Measurements from ENCODE around the gene SH3RF1.
"Not testable (repeated sequence)": the region's sequence is repeated elsewhere in the genome, so short reads cannot be mapped to it uniquely, and the experiment has no call there.

The SH3RF1 gene

DNA sequence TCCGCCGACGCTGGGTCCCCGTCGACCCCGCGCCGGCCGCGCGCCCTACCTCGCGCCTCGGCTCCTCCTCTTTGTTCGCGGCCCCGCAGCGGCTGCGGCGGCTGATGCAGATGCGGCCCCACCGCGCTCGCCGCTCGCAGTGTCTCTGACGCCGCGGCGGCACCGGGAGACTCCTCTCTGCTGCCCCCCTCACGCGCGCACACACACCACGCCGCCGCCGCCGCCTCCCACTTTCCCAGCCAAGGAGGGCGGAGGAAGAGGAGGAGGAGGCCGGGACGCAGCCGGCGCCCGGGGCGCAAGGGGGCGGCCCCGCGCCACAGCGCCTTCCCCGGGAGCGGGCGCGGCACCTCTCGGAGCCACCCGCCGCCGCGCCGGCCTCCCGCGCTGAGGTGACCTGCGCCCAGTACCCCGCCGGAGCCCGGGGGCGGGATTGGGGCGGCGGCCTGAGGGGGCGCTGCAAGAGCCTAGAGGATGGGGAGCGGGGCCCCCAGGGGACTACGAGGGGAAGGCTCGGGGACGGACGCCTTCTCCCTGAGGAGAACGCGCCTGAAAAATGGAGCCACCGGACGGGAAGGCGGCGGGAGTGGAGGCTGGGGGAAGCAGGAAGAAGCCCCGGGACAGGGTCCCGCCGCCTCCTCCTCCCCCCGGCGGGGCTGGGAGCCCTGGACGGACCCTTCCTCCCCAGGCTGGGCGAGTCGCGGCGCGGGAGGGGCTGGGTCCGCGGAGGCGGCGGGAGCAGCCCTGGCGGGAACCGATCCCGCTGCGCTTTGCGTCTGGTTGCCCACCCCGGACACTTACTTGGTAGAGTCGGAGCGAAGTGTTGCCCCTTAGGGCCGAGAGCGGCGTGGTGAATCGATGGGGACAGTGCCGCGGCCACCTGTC, at the start of gene SH3RF1:
SH3RF1 (minus strand) TSS at position 147 of the 882 bp plus-strand sequence. CDS start 1,744 bp downstream, outside the sequence.
- in situ Hi-C loops (cut with MboI; ENCODE audit: low sequenced_read_pairs) = no loop called here

- in situ Hi-C loops (cut with MboI; ENCODE audit: low sequenced_read_pairs) = no loop called here
Measured at GRCh38 chr4:169315530-169316343, 45.0 kb upstream of the SH3RF1 start.

GRCh38 chr4:169314906-169315305, 44.1 kb upstream of the SH3RF1 start:
- in situ Hi-C loops (cut with MboI; ENCODE audit: low sequenced_read_pairs) = no loop called here

- in situ Hi-C loops (cut with MboI; ENCODE audit: low sequenced_read_pairs) = no loop called here
Measured at GRCh38 chr4:169313732-169314131, 43.0 kb upstream of the SH3RF1 start.

DNA sequence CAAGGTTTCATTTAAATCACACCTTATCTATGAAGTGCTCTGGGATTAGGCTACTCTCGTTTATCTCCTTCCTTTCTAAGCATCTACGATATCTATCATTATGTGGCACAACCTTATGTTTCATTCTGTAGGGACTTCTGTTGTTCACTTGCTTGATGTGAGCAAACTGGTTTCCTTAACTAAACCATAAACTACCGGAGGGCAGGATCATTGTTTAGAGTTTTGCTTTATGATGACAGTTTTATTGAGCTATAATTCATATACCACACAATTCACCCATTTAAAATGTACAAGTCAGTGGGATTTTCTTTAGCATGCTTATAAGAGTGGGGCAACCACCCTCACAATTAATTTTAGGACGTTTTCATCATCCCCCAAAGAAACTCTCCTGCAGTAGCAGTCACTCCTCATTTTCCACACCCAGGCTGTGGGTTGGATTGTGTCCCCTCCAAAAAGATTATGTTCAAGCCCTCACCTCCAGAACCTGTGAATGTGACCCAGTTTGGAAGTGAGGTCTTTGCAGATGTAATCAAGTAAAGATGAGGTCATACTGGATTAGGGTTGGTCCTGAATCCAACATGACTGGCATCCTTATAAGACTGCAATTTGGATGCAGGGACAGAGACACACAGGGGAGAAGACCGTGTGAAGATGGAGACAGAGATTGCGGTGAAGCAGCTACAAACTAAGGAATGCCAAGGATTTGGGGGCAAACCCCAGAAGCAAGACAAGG, 42.1 kb upstream of the SH3RF1 start:
- in situ Hi-C loops (cut with MboI; ENCODE audit: low sequenced_read_pairs) = no loop called here

DNA sequence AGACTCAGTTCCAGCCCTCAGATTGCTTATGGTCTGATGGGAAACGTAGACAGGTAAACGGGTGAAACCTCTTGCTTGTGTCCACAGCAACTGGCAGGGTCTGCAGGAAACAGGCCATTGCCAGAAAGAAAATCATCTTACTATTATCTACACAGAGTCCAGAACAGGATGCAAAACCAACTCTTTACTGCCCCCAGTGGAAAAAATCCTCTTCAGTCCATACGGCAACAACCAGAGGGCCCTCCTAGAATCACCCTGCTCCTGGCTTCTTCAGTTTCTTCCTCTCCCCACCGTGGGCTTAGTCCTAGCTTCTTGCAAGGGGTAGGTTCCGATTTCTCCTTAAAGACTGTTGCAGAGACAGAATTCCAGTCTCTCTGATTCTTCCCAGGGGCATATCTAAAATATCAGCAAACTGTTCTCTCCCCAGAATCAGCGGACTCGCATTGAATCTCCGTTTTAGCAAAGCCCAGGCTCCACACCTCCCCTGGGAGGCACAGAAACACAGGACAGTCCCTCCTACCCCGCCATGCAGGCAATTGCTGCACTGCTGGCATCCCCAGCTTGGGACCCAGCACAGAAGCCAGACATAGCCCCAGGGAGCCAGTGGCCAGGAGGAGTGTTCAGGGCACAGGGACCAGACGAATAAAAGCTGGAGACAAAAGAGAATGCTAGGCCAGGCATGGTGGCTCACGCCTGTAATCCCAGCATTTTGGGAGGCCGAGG, 41.0 kb upstream of the SH3RF1 start:
- in situ Hi-C loops (cut with MboI; ENCODE audit: low sequenced_read_pairs) = no loop called here

DNA sequence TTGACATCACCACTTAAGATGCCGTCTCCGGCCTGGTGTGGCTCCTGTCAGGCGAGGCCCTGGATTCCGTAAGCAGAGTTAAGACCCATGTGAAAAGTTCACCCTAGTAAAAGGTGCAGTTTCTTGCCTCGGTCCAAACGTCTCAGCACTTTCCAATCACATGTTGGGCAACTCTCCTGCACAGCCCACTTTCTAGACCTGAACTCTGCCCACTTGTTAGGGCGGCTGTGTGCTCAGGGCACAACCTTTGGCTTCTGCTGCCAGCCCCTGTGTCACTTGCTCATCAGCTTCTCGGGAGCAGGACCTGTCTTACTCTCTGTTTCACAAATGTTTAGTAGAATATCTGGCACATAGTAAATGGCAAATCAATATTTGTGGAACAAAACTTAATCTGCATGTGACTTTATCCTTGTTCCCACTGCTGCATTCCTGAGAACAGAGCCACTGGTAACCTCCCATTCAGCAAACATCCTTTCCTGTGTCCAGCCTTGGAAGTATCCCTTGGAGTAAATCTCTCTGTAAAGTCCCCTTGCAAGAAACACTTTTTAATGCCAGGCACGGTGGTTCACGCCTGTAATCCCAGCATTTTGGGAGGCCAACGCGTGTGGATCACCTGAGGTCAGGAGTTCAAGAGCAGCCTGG, 38.7 kb upstream of the SH3RF1 start:
- in situ Hi-C loops (cut with MboI; ENCODE audit: low sequenced_read_pairs) = no loop called here

GRCh38 chr4:169307576-169307975, 36.8 kb upstream of the SH3RF1 start:
- in situ Hi-C loops (cut with MboI; ENCODE audit: low sequenced_read_pairs) = no loop called here

DNA sequence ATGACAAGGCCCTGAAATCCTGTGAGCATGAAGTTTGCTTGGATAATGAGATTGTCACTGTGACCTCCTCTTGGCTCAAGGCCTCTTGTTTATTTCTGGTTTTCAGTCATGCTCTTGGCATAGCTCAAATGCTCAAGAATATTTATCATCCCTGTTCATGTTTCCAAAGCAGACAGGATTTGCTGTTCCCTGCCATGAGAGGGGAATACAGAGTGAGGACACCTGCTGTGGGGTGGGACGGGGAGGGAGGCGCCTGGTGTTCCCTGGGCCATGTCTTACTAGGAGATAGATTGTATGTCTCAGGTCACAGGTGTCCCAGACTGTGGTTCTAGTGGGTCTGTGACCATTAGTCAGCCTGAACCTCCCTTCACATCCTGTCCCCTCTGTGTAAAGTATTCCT, 34.9 kb upstream of the SH3RF1 start:
- in situ Hi-C loops (cut with MboI; ENCODE audit: low sequenced_read_pairs) = no loop called here

- in situ Hi-C loops (cut with MboI; ENCODE audit: low sequenced_read_pairs) = no loop called here
Measured at GRCh38 chr4:169305173-169305572, 34.4 kb upstream of the SH3RF1 start.

DNA sequence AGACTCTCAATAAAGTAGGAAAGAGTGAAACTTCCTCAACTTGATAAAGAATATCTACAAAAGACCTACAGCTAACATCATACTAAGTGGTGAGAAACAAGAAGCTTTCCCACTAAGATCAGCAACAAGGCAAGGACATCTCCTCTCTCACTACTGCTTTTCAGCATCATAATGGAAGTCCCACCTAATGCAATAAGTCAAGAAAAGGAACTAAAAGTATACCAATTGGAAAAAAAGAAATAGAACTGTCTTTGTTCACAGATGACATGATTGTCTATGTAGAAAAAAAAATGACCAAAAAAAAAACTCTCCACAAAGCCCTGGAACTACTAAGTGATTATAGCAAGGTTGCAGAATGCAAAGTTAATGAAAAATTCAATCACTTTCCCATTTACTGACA, 25.1 kb upstream of the SH3RF1 start:
- in situ Hi-C loops (cut with MboI; ENCODE audit: low sequenced_read_pairs) = no loop called here

DNA sequence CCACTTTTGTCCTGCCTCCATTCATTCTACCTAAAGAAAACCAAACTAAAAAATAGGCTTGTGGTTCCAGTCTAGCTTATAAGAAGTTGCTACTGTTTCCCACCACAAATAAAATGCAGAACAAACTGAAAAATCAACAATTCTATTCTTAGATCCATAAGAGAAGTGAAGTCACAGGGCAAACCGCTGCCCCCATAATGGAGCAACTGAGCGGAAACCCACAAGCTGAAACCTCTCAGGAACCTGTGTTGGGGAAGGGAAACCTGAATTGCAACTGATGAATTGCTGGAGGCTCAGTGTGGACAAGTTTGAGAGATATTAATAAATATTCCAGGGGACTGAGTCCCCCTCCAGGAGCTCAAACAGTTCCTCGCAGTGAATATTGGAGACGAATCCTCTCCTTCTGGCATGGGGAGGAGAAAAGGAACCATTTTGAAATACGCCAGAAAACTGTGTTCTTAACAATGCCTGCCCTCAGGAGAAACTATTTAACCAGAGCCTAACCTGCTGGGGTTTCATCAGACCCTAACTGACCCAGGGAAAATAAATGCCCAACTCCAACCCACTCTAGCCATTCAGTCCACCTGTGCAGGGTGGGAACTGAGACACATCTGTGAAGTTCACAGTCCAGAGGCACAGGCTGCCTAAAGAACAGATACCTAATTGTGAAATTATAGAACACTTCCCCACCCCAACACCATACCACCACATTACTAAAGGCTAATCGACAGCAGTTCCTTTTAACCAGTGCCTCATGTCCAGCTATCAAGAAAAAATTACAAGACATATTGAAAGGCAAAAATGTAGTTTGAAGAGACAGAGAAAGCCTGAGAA, 22.8 kb upstream of the SH3RF1 start:
- in situ Hi-C loops (cut with MboI; ENCODE audit: low sequenced_read_pairs) = no loop called here

GRCh38 chr4:169287983-169288382, 17.2 kb upstream of the SH3RF1 start:
- in situ Hi-C loops (cut with MboI; ENCODE audit: low sequenced_read_pairs) = not testable (repeated sequence)

DNA sequence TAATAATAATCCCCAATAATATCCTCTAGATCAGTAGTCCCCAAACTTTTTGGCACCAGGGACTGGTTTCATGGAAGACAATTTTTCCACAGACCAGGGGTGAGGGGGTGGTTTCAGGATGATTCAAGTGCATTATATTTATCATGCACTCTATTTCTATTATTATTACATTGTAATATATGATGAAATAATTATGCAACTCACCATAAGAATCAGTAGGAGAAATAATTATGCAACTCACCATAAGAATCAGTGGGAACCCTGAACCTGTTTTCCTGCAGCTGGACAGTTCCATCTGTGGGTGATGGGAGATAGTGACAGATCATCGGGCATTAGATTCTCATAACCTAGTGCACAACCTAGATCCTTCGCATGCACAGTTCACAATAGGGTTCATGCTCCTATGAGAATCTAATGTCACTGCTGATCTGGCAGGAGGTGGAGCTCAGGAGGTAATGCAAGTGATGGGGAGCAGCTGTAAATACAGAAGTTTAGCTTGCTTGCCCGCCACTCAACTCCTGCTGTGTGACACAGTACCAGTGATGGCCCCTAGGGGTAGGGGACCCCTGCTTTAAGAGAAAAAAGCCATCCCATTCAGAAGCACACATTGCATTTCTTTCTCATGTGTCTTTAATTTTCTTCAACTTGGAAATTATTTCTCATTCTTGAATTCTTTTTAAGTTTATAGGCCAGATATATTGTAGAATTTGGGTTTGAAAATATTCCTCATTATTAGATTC, 16.0 kb upstream of the SH3RF1 start:
- in situ Hi-C loops (cut with MboI; ENCODE audit: low sequenced_read_pairs) = no loop called here

DNA sequence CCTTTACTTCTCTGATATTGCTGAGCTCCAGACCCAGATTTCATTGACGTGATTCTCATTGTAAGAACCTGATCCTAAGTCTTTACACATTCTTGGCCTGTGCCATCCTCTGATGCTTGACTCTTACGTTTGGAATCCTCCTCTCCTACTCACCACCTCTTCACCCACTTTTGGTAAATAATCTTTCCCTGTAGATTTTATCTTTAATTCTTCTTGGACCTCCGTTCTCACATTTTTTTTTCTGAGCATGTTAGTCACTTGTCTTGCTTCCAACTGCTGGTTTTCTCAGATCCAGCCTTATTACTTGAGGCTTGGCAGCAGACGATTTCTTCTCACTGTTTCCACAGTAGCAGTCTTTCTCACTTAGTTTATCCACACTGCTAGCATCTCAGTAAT, 12.4 kb upstream of the SH3RF1 start:
- in situ Hi-C loops (cut with MboI; ENCODE audit: low sequenced_read_pairs) = no loop called here

- in situ Hi-C loops (cut with MboI; ENCODE audit: low sequenced_read_pairs) = no loop called here
Measured at GRCh38 chr4:169282429-169283113, 11.8 kb upstream of the SH3RF1 start.

DNA sequence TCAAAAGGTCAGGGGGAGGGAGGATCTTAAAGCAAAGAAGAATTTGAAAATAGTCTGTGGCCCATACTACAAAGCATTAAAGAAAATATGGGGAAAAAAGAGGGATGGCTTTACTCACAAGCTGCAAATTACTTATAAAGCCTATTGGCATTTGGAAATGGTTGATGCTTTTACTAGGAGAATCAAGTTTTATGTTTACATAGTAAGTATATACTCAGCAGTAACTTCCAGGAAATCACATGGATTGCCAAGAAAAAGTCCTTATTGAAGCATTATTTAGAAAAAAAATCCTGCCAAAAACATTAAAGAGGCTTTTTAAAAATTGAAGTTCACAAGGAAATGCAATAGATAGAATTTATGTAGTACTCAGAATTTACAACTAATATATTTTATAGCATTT, 8.4 kb upstream of the SH3RF1 start:
- in situ Hi-C loops (cut with MboI; ENCODE audit: low sequenced_read_pairs) = no loop called here

- in situ Hi-C loops (cut with MboI; ENCODE audit: low sequenced_read_pairs) = no loop called here
Measured at GRCh38 chr4:169278624-169279023, 7.9 kb upstream of the SH3RF1 start.
